ENCODE results near the gene CYP4F12.
"Not testable (repeated sequence)": the region's sequence is repeated elsewhere in the genome, so short reads cannot be mapped to it uniquely, and the experiment has no call there.

The CYP4F12 gene

DNA sequence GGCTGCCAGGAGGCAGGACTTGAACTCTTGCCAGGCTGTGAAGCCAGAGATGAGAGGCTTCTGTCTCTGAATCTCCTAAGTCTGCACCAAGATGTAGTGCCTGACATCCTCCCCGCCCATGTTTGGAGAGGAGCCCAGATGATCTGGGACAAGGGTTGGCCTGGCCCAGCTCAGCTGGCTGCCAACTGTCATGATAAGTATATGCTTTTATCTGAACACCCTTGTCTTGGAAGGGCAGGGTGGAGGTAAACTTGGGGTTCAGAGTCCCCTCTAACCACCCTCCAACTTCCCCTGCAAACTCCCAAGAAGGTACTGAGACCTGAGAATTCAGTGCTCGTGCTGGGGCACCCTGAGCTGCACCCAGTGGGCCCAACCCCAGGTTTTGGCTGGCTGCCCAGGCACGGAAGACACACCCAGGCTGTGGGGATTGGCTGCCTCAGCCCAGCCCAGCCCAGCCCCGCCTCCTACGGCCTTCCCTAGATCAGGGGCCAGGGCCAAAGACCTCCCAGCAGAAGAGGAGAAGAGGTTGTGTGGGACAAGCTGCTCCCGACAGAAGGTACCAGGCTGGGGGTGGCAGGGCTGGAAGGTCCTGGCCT is at the start of gene CYP4F12:
Gene CYP4F12, plus strand, starts transcription at position 508 of the 596 bp plus-strand sequence. CDS start 443 bp downstream, outside the sequence.
- DNase-seq: no peak

DNA sequence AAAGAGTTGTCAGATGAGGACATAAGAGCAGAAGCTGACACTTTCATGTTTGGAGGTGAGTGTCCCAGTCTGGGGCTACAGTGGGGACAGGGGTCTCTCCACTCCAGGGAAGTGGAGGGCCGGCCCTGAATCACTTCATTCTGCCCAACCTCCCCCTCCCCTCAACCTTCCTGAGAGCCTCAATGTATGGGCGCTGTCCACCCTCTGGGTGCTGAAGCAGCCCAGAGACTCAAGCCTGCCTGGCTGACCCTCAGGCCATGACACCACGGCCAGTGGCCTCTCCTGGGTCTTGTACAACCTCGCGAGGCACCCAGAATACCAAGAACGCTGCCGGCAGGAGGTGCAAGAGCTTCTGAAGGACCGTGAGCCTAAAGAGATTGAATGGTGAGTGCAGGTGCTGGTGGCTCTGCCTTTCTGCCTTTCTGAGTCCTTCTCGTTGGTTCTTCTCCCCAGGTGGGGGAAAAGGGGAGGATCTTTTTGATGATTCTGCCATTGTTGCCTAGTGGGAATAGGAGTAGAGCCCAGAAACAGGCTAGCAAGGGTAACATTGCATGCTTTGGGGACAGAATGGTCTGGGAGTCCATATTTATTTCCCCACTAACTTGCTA is 49.1 kb upstream of the CYP4F12 start:
- DNase-seq: no peak

GRCh38 chr19:15628236-15629002 is 44.5 kb upstream of the CYP4F12 start:
- DNase-seq: no peak

- DNase-seq: peak; percentile 40 to 69
These were observed 43.6 kb upstream of the CYP4F12 start for GRCh38 chr19:15629003-15629880.

- no peak for DNase-seq
These were observed 41.1 kb upstream of the CYP4F12 start for GRCh38 chr19:15631817-15632216.

GRCh38 chr19:15633082-15633835 is 39.6 kb upstream of the CYP4F12 start:
- no peak for DNase-seq

DNA sequence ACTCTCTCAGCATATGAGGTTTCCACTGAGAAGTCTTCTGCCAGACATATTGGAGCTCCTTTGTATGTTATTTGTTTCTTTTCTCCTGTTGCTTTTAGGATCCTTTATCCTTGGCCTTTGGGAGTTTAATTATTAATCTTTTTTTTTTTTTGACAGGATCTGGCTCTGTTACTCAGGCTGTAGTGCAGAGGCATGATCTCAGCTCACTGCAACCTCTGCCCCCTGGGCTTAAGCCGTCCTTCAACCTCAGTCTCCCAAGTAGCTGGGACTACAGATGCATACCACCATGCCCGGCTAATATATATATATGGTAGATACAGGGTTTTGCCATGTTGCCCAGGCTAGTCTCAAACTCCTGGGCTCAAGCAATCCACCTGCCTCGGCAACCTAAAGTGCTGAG is 38.8 kb upstream of the CYP4F12 start:
- DNase-seq: no peak

DNA sequence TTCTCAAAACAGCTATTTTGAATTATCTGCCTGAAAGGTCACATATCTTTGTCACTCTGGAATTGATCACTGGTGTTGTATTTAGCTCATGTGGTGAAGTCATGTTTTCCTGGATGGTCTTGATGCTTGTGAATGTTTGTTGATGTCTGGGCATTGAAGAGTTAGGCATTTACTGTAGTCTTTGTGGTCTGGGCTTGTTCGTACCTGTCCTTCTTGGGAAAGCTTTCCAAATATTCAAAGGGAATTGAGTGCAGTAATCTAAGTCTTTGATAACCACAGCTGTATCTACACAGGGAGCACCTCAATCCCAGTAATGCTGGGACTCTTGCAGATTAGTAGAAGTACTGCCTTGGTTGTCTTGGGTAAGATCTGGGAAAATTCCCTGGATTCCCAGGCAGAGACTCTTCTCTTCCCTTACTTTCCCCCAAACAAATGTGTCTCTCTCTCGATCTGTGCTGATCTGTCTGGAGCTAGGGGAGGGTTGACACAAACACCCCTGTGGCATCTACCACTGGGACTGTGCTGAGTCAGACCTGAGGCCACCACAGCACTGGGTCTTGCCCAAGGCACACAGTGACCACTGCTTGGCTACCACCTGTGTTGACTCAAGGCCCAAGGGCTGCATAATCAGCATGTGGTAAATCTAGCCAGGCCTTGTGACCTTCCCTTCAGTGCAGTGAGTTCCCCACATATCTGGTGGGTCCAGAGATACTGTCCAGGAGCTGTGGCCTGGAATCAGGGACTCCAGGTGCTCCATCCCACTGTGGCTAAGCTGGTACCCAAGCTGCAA is 37.7 kb upstream of the CYP4F12 start:
- DNase-seq: no peak

DNA sequence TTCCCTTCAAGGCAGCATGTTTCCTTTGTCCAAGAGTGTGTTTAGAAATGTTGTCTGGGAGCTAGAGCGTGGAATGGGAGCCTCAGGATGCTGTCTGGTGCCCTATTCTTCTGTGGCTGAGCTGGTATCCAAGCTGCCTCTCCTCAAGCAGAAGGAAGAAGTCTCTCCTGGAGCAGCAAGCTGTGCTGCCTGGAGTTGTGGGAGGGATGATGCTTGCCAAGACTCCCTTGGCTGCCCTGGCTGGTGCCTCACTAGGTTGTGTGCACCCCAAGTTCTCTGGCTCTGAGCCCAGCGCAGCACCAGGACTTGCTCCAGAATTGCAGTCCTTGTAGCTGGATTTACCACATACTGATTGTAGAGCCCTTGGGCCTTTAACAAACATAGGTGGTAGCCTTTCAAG is 36.9 kb upstream of the CYP4F12 start:
- peak; percentile 12 to 25 for DNase-seq

DNA sequence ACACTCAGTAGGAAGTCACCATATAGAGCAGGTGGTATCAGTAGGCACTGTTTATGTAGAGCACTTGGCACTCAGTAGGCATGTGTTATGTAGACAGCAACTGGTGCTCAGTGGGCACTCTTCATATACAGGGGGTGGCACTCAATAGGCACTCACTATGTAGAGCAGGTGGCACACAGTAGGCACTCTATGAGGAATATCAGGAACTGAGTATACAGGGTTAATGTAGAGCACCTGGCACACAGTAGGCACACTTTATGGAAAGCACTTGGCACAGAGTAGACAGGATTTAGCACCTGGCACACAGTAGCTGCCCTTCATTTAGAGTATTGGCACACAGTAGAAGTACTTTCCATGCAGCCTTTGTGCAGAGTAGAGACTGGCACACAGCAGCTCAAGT is 33.3 kb upstream of the CYP4F12 start:
- no peak for DNase-seq

GRCh38 chr19:15640294-15640903 is 32.5 kb upstream of the CYP4F12 start, which contains the start of gene CYP4F3:
Gene CYP4F3, plus strand, starts transcription at chr19:15640897. Its CDS starts 519 bp downstream, at chr19:15641416.
- no peak for DNase-seq

DNA sequence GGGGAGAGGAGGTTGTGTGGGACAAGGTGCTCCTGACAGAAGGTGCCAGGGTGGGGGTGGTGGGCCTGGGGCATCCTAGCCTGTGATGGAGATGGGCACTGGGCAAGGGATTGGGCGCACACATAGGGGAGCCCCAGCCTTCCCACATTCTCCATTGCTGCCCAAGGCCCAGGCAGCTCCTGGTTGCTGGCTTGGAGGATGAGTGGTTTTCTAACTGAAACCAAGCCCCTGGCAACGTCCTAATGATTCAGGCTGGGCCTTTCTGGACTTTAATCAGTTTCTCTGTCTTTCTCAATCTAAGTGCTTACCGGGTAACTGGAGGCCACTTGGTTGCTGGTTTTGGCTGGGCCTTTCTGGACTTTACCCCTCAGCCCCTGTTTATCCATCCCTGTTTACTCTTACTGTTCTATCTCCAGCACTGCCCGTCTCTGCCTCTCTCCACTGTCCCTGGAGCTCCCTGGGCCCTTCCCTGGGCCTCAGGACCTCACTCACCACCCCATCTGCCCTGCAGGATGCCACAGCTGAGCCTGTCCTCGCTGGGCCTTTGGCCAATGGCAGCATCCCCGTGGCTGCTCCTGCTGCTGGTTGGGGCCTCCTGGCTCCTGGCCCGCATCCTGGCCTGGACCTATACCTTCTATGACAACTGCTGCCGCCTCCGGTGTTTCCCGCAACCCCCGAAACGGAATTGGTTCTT is 31.8 kb upstream of the CYP4F12 start:
- DNase-seq: no peak

DNA sequence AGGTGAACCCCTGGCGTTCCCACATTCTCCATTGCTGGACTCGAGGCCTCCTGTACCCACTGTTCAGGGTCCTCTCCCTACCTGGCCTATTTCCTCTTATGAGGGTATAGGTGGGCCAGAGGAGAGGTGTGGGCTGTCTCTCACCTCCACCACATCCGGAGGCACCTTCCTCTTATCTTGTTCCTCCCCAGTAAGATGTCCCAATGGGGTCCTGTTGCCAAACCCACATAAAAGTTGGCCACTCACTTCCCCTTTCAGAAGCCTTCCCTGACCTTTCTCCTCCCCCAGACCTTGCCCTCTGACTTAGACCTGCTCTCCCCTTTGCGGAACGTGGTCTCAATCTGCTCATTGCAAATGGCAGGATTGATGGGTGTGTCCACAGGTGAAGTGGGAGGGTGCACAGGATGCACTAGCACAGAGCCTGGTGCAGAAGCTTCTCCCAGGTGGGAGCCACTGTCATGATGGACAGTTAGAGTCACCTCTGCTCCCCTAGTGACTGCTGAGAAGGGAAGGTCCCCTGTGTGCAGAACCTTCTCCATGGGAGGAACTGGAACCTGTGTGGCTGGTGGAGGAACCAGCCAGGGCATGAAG is 30.9 kb upstream of the CYP4F12 start:
- no peak for DNase-seq

- no peak for DNase-seq
These were observed 30.1 kb upstream of the CYP4F12 start for GRCh38 chr19:15642807-15643206.

- no peak for DNase-seq
These were observed 29.5 kb upstream of the CYP4F12 start for GRCh38 chr19:15643387-15643786.

DNA sequence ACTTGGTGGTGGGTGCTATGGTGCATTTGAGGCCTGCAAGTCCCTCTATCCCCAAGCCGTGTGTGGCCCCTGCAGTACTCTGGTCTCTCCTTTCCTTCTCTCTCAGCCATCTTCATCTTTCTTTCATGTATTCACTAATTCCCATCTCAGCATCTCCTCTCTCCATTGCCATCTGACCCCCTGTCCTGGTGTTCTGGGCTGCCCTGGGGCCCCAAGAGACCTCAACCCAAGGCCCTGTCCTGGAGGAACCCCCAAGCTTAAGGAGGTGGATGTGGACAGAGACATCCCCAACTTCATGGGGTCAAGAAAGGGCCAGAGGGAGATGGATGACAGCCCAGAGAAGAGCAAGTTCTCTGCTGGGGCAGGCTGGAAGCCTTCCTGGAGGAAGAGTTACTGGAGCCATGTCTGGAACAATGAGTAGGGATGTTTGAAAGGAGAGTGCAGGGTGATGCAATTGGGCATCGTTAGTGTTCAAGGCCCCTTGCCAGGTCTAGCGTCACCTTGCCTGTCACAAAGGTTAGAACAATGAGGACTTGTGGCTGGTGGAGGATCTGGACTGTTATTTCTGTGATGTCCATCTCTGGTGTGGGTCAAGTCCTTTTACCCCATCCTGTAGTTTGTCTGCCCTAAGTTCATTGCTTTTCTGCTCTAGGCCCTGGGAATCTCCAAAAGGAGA is 28.7 kb upstream of the CYP4F12 start:
- no peak for DNase-seq

DNA sequence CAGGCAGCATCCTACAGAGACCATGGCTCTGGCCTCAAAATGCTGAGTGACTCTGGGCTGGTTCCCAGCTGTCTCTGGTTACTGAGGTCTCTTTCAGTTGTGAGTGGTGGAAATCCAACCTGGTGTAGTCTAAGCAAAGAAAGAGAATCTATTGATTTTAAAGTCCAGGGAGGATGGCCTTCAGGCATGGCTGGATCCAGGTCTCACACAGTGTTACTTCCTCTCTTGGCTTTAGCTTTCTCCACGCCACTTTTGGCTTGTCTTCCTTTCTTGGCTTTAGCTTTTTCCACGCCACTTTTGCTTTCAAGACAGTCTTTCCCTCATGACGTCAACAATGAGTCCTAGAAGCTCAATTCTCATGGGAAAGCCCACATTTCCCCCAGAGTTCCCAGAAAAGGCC is 28.1 kb upstream of the CYP4F12 start:
- no peak for DNase-seq

GRCh38 chr19:15649526-15649925 is 23.4 kb upstream of the CYP4F12 start:
- no peak for DNase-seq

DNA sequence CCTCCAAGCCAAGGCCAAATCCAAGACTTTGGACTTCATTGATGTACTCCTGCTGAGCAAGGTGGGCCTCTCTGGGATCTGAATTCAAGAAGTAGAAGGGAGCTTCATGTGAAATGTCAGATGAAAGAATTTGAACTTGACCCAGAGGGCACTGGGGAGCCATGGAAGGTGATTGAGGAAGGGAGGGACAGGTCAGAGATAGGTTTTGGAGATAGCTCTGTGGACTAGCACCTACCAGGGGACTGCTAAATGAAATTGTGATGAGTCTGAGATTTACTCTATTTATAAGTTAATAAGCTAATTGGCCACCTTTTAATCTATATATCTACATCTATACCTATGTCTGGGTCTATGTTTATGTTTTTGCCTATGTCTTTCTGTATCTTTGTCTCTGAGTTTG is 22.8 kb upstream of the CYP4F12 start:
- not testable (repeated sequence) for DNase-seq
